Choroid plexus epithelial cell (primary cell): ENCODE data around the gene BCL6B.
A peak's percentile ranks its signal among the peaks of the same experiment; 100 is the strongest.

ENCODE experiments used
- DNase-seq: peaks from one replicate; pipeline ENCODE4 v3.0.0-alpha.2; 2010; ENCODE audit warnings: low read depth
- H3K4me3 ChIP-seq: 2 replicates; pipeline ENCODE4 v1.5.1; 2011; ENCODE audit warnings: low read depth, mild to moderate bottlenecking, control low read depth, low read length, moderate library complexity
- CTCF ChIP-seq: conservative IDR thresholded peaks from 2 replicates; pipeline ENCODE4 v1.5.1; 2011; ENCODE audit warnings: low read depth, mild to moderate bottlenecking, control low read depth, inconsistent platforms, low read length, moderate library complexity

The BCL6B gene

GRCh38 chr17:7017827-7018200 is 5.0 kb upstream of the BCL6B start:
- TF ChIP-seq CTCF: no peak
- no peak overlapping the region for H3K4me3 ChIP-seq
- no peak for DNase-seq

- H3K4me3 ChIP-seq: no peak overlapping the region
- no peak for TF ChIP-seq CTCF
- no peak for DNase-seq
Measured at GRCh38 chr17:7018331-7018964, 4.4 kb upstream of the BCL6B start.

GRCh38 chr17:7019367-7019766 is 3.5 kb upstream of the BCL6B start:
- no peak for DNase-seq
- H3K4me3 ChIP-seq: no peak overlapping the region
- no peak for TF ChIP-seq CTCF

- TF ChIP-seq CTCF: no peak
- peak; percentile 55 for DNase-seq
- peak overlapping the region; percentile 61 for H3K4me3 ChIP-seq
Measured at GRCh38 chr17:7019839-7020519, 2.9 kb upstream of the BCL6B start.

- no peak overlapping the region for H3K4me3 ChIP-seq
Measured at GRCh38 chr17:7020894-7021664, 1.8 kb upstream of the BCL6B start.

GRCh38 chr17:7021993-7022778 is 664 bp upstream of the BCL6B start:
- TF ChIP-seq CTCF: peak; percentile 80
- peak overlapping the region; percentile 31 for H3K4me3 ChIP-seq
- peak; percentile 65 for DNase-seq

More at GRCh38 chr17:7020894-7021664, 1.8 kb upstream of the BCL6B start:
- DNase-seq: no peak
- TF ChIP-seq CTCF: no peak
